ENCODE results near the gene MECP2.

- TF ChIP-seq, protein P1, sequence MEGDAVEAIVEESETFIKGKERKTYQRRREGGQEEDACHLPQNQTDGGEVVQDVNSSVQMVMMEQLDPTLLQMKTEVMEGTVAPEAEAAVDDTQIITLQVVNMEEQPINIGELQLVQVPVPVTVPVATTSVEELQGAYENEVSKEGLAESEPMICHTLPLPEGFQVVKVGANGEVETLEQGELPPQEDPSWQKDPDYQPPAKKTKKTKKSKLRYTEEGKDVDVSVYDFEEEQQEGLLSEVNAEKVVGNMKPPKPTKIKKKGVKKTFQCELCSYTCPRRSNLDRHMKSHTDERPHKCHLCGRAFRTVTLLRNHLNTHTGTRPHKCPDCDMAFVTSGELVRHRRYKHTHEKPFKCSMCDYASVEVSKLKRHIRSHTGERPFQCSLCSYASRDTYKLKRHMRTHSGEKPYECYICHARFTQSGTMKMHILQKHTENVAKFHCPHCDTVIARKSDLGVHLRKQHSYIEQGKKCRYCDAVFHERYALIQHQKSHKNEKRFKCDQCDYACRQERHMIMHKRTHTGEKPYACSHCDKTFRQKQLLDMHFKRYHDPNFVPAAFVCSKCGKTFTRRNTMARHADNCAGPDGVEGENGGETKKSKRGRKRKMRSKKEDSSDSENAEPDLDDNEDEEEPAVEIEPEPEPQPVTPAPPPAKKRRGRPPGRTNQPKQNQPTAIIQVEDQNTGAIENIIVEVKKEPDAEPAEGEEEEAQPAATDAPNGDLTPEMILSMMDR (optimal IDR thresholded peaks at IDR 0.05 in 1 of 3, IDR thresholded peaks at IDR 0.05 in 1 of 3, conservative IDR thresholded peaks at IDR 0.05 in 1 of 3; ENCODE audit: extremely low read depth in 1 of 3, insufficient read depth in 2 of 3, low read length in 3 of 3): no peak
- no peak for TF ChIP-seq EZH2 (IDR thresholded peaks at IDR 0.05; ENCODE audit: low read length)
These were observed 72.3 kb downstream of the MECP2 start for GRCh38 chrX:154025230-154025629.

Measured in keratinocyte (primary cell).